ENCODE results near the gene MAN1A1.
A peak's percentile ranks its signal among the peaks of the same experiment; 100 is the strongest.

The MAN1A1 gene

GRCh38 chr6:119306396-119306968 lies 43.1 kb downstream of the MAN1A1 start:
- H3K27ac Mint-ChIP-seq: no peak overlapping the region
- H3K9me3 Mint-ChIP-seq: no peaks in the 10 kb centered on the region
- peaks cover 12% of the 10 kb centered on the region for H3K4me1 Mint-ChIP-seq
- H3K36me3 Mint-ChIP-seq (ENCODE audit: low read depth): no peaks in the 10 kb centered on the region
- TF ChIP-seq, protein P1, sequence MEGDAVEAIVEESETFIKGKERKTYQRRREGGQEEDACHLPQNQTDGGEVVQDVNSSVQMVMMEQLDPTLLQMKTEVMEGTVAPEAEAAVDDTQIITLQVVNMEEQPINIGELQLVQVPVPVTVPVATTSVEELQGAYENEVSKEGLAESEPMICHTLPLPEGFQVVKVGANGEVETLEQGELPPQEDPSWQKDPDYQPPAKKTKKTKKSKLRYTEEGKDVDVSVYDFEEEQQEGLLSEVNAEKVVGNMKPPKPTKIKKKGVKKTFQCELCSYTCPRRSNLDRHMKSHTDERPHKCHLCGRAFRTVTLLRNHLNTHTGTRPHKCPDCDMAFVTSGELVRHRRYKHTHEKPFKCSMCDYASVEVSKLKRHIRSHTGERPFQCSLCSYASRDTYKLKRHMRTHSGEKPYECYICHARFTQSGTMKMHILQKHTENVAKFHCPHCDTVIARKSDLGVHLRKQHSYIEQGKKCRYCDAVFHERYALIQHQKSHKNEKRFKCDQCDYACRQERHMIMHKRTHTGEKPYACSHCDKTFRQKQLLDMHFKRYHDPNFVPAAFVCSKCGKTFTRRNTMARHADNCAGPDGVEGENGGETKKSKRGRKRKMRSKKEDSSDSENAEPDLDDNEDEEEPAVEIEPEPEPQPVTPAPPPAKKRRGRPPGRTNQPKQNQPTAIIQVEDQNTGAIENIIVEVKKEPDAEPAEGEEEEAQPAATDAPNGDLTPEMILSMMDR (IDR thresholded peaks at IDR 0.05; ENCODE audit: unreplicated experiment in 3 of 3): no peak
- H3K27me3 Mint-ChIP-seq (ENCODE audit: low read depth): peaks cover 3% of the 10 kb centered on the region
- no peak overlapping the region for H3K4me3 Mint-ChIP-seq

DNA sequence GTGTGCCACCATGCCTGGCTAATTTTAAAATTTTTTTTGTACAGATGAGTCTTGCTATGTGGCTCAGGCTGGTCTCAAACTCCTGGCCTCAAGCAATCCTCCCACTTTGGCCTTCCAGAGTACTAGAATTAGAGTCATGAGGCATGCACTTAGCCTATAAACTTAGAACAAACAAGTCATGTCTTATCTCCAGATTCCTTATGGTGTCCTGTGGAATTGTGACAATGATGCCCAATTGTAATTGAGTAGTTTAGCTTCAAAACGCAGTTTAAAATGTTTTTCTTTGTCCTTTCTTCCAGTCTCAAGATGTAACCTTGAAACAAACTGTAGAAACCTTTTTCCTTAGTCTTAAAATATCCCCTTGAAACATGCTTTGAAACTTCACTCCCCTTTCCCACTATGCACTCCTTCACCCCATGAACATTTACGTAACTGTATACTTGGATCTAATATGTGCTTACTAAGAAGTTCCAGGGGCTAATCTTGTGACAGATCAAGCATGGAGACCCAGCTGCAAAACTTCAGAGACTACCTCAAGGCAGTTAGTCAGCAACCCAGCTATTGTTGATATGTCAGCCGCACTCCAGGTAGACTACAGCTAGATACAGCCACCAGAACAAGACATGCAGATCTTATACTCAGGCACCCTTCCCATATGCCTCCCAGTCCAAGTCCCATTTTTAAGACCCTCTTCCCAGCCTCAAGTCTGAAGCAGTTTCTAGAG lies 46.2 kb downstream of the MAN1A1 start:
- TF ChIP-seq, protein P1 (IDR thresholded peaks at IDR 0.05; ENCODE audit: unreplicated experiment in 3 of 3): no peak
- Mint-ChIP-seq H3K36me3 (ENCODE audit: low read depth) (peaks cover 4% of the 10 kb centered on the region), H3K4me1 (peaks cover 5% of the 10 kb centered on the region), H3K27me3 (ENCODE audit: low read depth) (no peaks in the 10 kb centered on the region), H3K27ac (peak overlapping the region; percentile 49 to 83 (median 49)), H3K4me3 (no peak overlapping the region), H3K9me3 (no peaks in the 10 kb centered on the region)

GRCh38 chr6:119301429-119301828 lies 48.1 kb downstream of the MAN1A1 start:
- Mint-ChIP-seq H3K4me1 (peaks cover 5% of the 10 kb centered on the region), H3K27me3 (ENCODE audit: low read depth) (no peaks in the 10 kb centered on the region), H3K27ac (no peak overlapping the region), H3K36me3 (ENCODE audit: low read depth) (peaks cover 4% of the 10 kb centered on the region), H3K9me3 (no peaks in the 10 kb centered on the region), H3K4me3 (no peak overlapping the region)
- TF ChIP-seq, protein P1 (IDR thresholded peaks at IDR 0.05; ENCODE audit: unreplicated experiment in 3 of 3): no peak

DNA sequence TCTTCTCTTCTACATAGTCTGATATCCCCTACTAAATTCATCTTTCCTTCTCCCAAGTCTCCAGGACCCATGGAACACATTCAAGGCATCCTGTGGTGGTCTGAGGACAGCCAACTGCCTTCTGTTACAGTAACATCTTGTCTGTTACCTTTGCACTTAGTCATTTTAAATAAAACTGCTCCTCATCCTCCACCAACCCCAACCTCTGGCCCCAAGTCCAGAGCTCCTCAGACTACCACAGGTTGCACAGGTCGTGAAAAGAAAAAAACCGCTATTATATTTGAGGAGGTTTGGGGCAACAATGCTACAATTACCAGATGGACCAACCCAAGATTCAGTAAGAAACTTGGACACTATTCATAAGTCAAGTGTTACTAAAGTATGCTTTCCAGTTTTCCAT lies 49.9 kb downstream of the MAN1A1 start:
- Mint-ChIP-seq H3K27ac (no peak overlapping the region), H3K4me1 (peaks cover 5% of the 10 kb centered on the region), H3K9me3 (no peaks in the 10 kb centered on the region), H3K4me3 (no peak overlapping the region), H3K36me3 (ENCODE audit: low read depth) (peaks cover 4% of the 10 kb centered on the region), H3K27me3 (ENCODE audit: low read depth) (no peaks in the 10 kb centered on the region)
- TF ChIP-seq, protein P1 (IDR thresholded peaks at IDR 0.05; ENCODE audit: unreplicated experiment in 3 of 3): no peak

DNA sequence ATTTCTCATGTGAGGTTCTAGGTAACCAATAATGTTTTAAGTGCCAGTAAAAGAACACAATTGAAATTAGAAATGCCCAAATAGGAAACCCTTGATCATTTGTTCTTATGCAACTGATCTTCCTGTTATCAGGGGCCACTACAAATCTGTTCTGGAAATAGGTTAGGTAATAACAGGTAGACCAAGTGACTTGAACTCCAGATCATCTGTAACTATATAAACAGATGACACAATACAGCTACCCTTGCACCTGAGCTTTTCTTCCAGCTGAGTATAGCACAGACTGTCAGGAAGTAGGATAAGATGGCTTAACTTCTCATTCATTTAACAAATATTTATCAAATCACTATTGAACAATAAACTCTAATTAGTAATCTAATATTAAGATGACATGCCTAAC lies 52.5 kb downstream of the MAN1A1 start:
- H3K9me3 Mint-ChIP-seq: no peaks in the 10 kb centered on the region
- no peak overlapping the region for H3K27ac Mint-ChIP-seq
- H3K27me3 Mint-ChIP-seq (ENCODE audit: low read depth): no peaks in the 10 kb centered on the region
- TF ChIP-seq, protein P1 (IDR thresholded peaks at IDR 0.05; ENCODE audit: unreplicated experiment in 3 of 3): no peak
- peaks cover 4% of the 10 kb centered on the region for H3K36me3 Mint-ChIP-seq (ENCODE audit: low read depth)
- no peak overlapping the region for H3K4me3 Mint-ChIP-seq
- H3K4me1 Mint-ChIP-seq: no peaks in the 10 kb centered on the region
